ENCODE data around the gene TRIM44.

GRCh38 chr11:35672608-35673007, 10.0 kb downstream of the TRIM44 start:
- TF ChIP-seq CTCF (conservative IDR thresholded peaks at IDR 0.05) (no peak), ZFX (IDR thresholded peaks at IDR 0.05) (no peak)

Measured in C4-2B (cell line).